HG03342 (cell line): ENCODE data around the gene CNNM4.

Experiments used
- ATAC-seq: cut with Tn5 transposase; IDR thresholded peaks from one replicate; pipeline ENCODE4 v1.9.1; 2021; ENCODE audit warnings: mild to moderate bottlenecking, moderate library complexity; ENCODE audit not compliant: unreplicated experiment

CNNM4 gene

DNA sequence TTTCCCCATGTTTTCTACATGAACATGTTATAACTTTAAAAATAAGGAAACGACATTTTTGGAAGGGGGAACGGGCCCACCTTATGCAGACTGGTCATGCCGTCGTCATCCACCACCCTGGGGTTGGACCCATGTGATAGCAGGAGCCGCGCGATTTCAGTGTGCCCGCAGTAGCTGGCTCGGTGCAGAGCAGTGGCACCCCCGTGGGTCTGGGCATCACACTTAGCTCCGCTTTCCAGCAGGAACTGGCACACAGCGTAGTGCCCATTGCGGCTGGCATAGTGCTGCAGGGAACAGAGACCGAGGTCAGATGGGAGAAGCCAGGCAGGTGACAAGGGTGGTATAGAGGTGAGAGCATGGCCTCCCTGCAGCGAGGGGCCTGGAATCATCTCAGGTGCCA lies 92.6 kb downstream of the CNNM4 start:
- no peak for ATAC-seq

DNA sequence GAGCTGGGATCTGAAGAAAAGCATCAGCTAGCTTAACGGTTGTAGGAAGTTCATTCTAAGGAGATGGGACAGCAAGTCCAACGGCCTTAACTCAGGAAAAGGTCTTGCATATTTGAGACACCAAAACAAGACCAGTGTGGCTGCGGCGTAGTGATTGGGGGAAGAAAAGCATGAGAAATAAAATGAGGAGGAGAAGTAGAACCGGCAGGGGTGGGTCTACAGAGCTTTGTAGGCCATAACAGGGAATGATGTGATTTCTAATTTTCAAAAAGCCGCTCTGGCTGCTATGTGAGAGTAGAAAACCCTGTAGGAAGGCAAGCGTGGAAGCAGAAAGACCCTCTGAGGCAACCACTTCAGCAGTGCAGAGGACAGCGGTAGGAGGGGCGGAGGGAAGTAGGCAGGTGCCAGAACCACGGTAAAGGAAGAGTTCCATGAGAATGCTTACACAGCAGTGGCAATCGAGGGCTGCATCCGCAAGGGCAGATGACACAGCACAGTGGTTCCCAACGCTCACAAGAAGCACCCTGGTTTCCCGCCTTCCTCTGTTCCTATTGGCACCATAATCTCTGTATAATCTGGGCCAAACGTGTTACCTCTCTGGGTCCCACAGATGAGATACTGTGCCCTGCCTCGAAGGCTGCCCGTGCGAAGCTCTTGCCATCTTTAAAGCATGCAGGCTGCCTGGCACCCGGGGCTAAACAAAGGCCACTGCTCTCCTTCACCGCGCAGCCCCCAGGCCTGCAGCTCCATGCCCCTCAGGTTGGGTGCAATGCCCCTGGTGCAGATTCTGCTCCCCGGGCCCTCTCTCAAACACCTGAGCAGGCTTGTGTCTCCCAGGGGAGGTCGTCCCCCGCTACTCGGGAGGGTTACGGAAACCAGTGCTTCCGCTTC lies 96.3 kb downstream of the CNNM4 start:
- ATAC-seq: peak; percentile 14

DNA sequence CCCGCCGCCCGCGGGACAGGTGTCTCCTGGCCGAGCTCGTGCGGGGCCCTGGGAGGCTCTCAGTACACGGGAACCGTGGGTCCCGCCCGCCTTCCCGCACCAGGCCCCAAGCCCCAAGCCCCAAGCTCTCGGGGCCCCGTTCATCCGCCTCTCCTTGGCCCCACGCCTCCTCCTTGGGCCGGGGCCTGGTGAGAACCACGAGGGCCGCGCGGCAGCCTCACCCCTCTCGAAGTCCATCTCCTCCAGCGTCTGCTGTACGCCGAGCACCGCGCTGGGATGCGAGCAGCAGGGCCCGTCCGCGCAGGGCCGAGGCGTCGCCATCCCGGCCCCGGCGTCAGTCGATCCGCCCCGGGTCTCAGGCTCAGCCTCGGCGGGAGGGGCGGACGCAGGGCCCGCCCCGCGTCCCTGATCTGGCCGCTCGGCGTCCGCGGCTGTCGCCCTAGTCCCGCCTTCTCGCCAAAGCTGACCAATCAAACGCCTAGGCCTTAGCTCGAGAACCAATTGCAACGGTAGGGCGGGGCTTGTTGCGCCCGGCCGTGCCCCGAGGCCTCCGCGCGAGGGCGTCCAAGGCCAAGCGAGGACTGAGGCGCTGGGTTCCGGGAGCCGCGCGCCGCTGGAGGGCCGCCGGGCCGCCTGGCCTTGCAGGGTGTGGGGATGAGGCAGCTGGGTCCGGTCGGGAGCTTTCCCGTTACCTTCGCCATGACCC lies 97.1 kb downstream of the CNNM4 start, which contains the start of gene ANKRD39:
Gene ANKRD39 (minus strand): TSS at position 350 of the 706 bp plus-strand sequence. CDS start 29 bp downstream, at position 321.
- peak; percentile 88 for ATAC-seq

DNA sequence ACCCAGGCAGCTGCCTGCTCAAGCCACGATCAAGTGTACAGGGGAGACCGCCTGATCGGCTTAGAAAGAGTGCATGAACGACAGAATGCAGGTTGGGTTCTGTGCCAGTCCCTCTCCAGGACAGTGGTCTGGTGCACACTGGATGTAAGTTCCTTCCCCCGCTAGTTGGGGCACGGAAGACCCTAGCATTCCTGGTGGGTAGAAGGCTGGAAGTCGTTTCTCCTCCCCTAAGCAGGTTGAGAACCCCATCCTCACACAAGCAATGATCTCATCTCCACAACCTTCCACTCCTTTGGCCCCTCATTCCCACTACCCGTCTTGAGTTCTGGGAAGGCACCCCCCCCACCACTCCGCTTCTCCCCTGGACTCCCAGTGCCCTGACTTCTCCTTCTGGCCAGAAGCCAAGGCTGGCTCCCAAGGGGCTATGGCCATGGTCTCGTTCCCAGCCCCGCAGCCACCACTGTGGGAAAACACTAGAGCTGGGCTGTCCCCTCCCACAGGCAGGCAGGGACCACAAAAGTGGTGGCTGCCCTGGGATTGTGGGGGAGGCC lies 98.5 kb downstream of the CNNM4 start:
- no peak for ATAC-seq

DNA sequence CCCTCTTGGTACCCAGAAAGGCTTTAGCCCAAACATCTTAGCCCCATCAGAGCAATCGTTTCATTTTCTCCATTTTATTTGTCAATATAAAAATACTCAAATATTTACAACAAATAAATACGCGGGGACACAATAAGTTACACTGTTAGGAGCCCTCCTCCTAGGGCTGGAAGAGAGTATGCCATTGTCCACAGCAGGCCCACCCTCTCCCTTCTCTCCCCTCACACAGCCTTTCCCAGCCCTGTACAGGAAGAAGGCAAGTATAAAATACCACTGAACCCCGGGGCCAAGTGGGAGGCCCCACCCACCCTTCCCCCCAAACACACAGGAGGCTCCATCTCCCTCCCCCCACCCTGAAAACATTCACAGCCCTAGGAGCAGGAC lies 99.0 kb downstream of the CNNM4 start:
- ATAC-seq: no peak

DNA sequence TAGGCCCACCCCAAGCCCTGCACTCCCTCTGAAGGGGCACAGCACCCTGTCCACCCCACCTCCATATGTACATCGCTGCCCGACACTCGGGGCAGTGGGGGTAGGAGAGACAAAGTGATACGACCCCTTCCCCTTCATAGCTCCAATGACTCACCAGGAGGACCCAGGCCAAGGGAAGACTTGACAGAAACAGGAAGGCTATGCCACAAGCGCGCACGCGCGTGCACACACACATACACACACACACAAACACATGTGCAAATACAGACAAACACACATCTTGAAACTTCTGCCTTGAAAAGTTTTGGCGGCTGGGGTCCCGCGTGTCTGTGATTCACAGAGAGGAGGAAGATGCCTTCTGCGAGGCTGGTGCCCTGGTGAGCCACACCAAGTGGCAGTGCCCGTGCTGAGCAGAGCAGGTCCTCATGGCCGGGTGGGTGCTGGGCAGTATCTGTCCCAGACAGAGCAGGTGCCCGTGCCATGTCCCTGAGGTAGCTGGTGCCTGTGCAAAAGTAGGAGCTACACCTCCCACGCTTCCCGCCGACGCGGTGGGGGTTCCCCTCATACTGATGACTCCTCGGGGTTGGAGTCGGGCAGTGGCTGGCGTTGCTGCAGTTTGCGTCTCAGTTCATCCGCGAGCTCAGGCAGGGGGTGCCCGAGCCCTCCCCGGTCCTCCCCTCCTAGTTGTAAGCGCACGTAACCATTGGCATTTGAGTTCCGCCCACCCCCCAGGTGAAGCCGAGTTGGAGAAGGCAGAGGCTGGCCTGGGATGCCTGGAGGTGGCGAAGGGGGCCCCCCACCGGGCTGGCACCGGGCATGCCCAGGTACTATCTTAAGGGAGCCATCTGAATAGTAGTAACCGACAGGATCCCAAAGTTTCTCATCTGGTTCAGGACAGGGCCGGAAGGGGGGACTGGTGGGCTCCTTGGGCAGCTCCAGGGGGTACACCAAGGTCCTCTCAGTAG lies 99.6 kb downstream of the CNNM4 start:
- no peak for ATAC-seq

DNA sequence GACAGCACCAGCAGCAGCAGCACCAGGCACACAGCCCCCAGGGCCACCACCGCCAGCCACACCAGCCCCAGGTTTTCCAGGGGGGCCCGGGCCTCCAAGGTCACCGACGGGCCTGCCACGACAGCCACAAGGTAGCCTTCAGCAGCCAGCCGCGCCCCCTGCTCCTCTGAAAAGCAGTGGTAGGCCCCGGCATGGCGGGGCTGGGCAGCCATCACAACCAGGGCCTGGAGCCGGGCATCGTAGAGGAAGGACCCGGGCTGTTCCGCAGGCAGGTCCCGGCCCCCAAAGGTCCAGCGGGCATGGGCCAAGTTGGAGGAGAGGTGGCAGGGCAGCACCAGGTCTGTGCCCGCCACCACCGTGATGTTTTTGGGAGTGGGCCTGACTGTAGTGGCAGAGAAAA lies 100.4 kb downstream of the CNNM4 start:
- no peak for ATAC-seq
